MM.1S (cell line): ENCODE results near the gene GALR2.

Experiments used
- DNase-seq: peaks from one replicate; pipeline ENCODE4 v3.0.0-alpha.2; 2015
- H2AFZ ChIP-seq: fragments of 300-600 bp; sonication (generic); 2 replicates; pipeline ENCODE4 v1.6.0; 2016; ENCODE audit warnings: antibody characterized with exemption, low read length
- H3F3A ChIP-seq: fragments of 300-600 bp; sonication (generic); 2 replicates; pipeline ENCODE4 v1.6.1; 2016; ENCODE audit warnings: mild to moderate bottlenecking, antibody characterized with exemption, low read length, moderate library complexity, mixed read lengths; ENCODE audit not compliant: insufficient read depth
- H3K27ac ChIP-seq: fragments of 300-600 bp; sonication (generic); 2 replicates; pipeline ENCODE4 v1.5.1; 2016; ENCODE audit warnings: mild to moderate bottlenecking, low read length
- H3K27me3 ChIP-seq: fragments of 300-600 bp; sonication (generic); replicated peaks from 2 replicates; pipeline ENCODE4 v1.6.0; 2016; ENCODE audit warnings: low read length; ENCODE audit not compliant: insufficient read depth
- H3K36me3 ChIP-seq: fragments of 300-600 bp; sonication (generic); replicated peaks from 2 replicates; pipeline ENCODE4 v1.6.1; 2016; ENCODE audit warnings: mild to moderate bottlenecking, low read length, mixed read lengths; ENCODE audit not compliant: insufficient read depth
- H3K4me1 ChIP-seq: fragments of 300-600 bp; sonication (generic); 2 replicates; pipeline ENCODE4 v1.6.1; 2016; ENCODE audit warnings: low read length, mixed read lengths
- H3K4me2 ChIP-seq: fragments of 300-600 bp; sonication (generic); 2 replicates; pipeline ENCODE4 v1.6.0; 2016; ENCODE audit warnings: low read depth, low read length
- H3K4me3 ChIP-seq: fragments of 300-600 bp; sonication (generic); 2 replicates; pipeline ENCODE4 v1.5.1; 2016; ENCODE audit warnings: low read length, mixed read lengths
- H3K79me2 ChIP-seq: fragments of 300-600 bp; sonication (generic); 2 replicates; pipeline ENCODE4 v1.6.1; 2016; ENCODE audit warnings: mixed run types, low read length, mixed read lengths
- H3K9ac ChIP-seq: fragments of 300-600 bp; sonication (generic); 2 replicates; pipeline ENCODE4 v1.6.1; 2016; ENCODE audit warnings: low read length, mixed read lengths
- H3K9me2 ChIP-seq: fragments of 300-600 bp; sonication (generic); replicated peaks from 2 replicates; pipeline ENCODE4 v1.6.1; 2016; ENCODE audit warnings: mild to moderate bottlenecking, low read length, mixed read lengths; ENCODE audit not compliant: insufficient read depth
- H3K9me3 ChIP-seq: fragments of 300-600 bp; sonication (generic); replicated peaks from 2 replicates; pipeline ENCODE4 v1.6.1; 2016; ENCODE audit warnings: mild to moderate bottlenecking, low read length, mixed read lengths; ENCODE audit not compliant: insufficient read depth
- H4K20me1 ChIP-seq: fragments of 300-600 bp; sonication (generic); 2 replicates; pipeline ENCODE4 v1.6.1; 2016; ENCODE audit warnings: mild to moderate bottlenecking, low read length, moderate library complexity, mixed read lengths; ENCODE audit not compliant: insufficient read depth
- CTCF ChIP-seq: fragments of 300-600 bp; sonication (generic); IDR thresholded peaks from 2 replicates; pipeline ENCODE4 v1.5.1; 2016; ENCODE audit warnings: antibody characterized with exemption, low read length, mixed read lengths
- EZH2 ChIP-seq: fragments of 300-600 bp; sonication (generic); optimal IDR thresholded peaks from 2 replicates; pipeline ENCODE3; 2017; ENCODE audit warnings: low read depth, mild to moderate bottlenecking, antibody characterized with exemption, low read length, mixed read lengths
- EZH2phosphoT487 ChIP-seq: fragments of 300-600 bp; sonication (generic); IDR thresholded peaks from 2 replicates; pipeline ENCODE4 v1.6.1; 2018; ENCODE audit warnings: antibody characterized with exemption, low read length

Gene GALR2

GRCh38 chr17:76049239-76049638 is 25.3 kb upstream of the GALR2 start:
- H4K20me1 ChIP-seq: no peaks in the 10 kb centered on the region
- H3K9me3 ChIP-seq: no peaks in the 10 kb centered on the region
- no peak overlapping the region for H3K4me2 ChIP-seq
- H3K27me3 ChIP-seq: no peaks in the 10 kb centered on the region
- no peak overlapping the region for H3K27ac ChIP-seq
- peaks cover 17% of the 10 kb centered on the region for H3K4me1 ChIP-seq
- peaks cover 13% of the 10 kb centered on the region for H3K36me3 ChIP-seq
- no peak overlapping the region for H3K9ac ChIP-seq
- no peak overlapping the region for H3K4me3 ChIP-seq
- H3K9me2 ChIP-seq: no peaks in the 10 kb centered on the region
- TF ChIP-seq EZH2: no peak
- no peak for TF ChIP-seq CTCF
- no peak for TF ChIP-seq EZH2phosphoT487
- no peak overlapping the region for H2AFZ ChIP-seq
- H3F3A ChIP-seq: peaks cover 9% of the 10 kb centered on the region; the same call in 1 of the 2 replicates
- peaks cover 44% of the 10 kb centered on the region for H3K79me2 ChIP-seq
- DNase-seq: no peak

- H3K4me3 ChIP-seq: no peak overlapping the region
- no peaks in the 10 kb centered on the region for H3K9me2 ChIP-seq
- peaks cover 17% of the 10 kb centered on the region for H3K4me1 ChIP-seq
- H3K79me2 ChIP-seq: peaks cover 44% of the 10 kb centered on the region
- no peaks in the 10 kb centered on the region for H3K9me3 ChIP-seq
- peaks cover 9% of the 10 kb centered on the region; the same call in 1 of the 2 replicates for H3F3A ChIP-seq
- H3K4me2 ChIP-seq: no peak overlapping the region
- H3K27ac ChIP-seq: no peak overlapping the region
- H3K36me3 ChIP-seq: peaks cover 10% of the 10 kb centered on the region
- H3K9ac ChIP-seq: no peak overlapping the region
- H3K27me3 ChIP-seq: no peaks in the 10 kb centered on the region
- no peak overlapping the region for H2AFZ ChIP-seq
- no peaks in the 10 kb centered on the region for H4K20me1 ChIP-seq
- TF ChIP-seq EZH2phosphoT487 (no peak), EZH2 (no peak), CTCF (no peak)
- no peak for DNase-seq
Observed at GRCh38 chr17:76049836-76050537, 24.6 kb upstream of the GALR2 start.

GRCh38 chr17:76050538-76051467 is 23.8 kb upstream of the GALR2 start:
- Histone ChIP-seq H3K4me3 (no peak overlapping the region), H4K20me1 (no peaks in the 10 kb centered on the region), H3F3A (peaks cover 9% of the 10 kb centered on the region; the same call in 1 of the 2 replicates), H3K27ac (no peak overlapping the region), H2AFZ (no peak overlapping the region), H3K27me3 (no peaks in the 10 kb centered on the region), H3K4me1 (peaks cover 17% of the 10 kb centered on the region), H3K4me2 (no peak overlapping the region), H3K9me2 (no peaks in the 10 kb centered on the region), H3K79me2 (peaks cover 44% of the 10 kb centered on the region), H3K9me3 (no peaks in the 10 kb centered on the region), H3K9ac (no peak overlapping the region), H3K36me3 (peaks cover 9% of the 10 kb centered on the region)
- no peak for DNase-seq
- TF ChIP-seq EZH2phosphoT487 (no peak), CTCF (no peak)
